CD4-positive, alpha-beta T cell treated with Interleukin-6 for 4 hours (primary cell): ENCODE data around the gene OR10D3.
"Not testable (repeated sequence)": the region's sequence is repeated elsewhere in the genome, so short reads cannot be mapped to it uniquely, and the experiment has no call there.

Experiments
- DNase-seq: peaks from one replicate; pipeline ENCODE4 v3.0.0-alpha.2; 2020; ENCODE audit warnings: mixed read lengths

Gene OR10D3

GRCh38 chr11:124183068-124183467 lies at the start of gene OR10D3:
TSS of gene OR10D3 (plus strand) at chr11:124183345. CDS start at chr11:124185270, 1,925 bp downstream.
- DNase-seq: no peak

- no peak for DNase-seq
Observed at GRCh38 chr11:124143034-124143433, 40.1 kb upstream of the OR10D3 start.

GRCh38 chr11:124147951-124148350 lies 35.2 kb upstream of the OR10D3 start:
- DNase-seq: no peak

GRCh38 chr11:124150684-124151083 lies 32.5 kb upstream of the OR10D3 start:
- DNase-seq: no peak

GRCh38 chr11:124152770-124153407 lies 30.3 kb upstream of the OR10D3 start:
- DNase-seq: no peak

GRCh38 chr11:124153821-124154220 lies 29.3 kb upstream of the OR10D3 start:
- DNase-seq: no peak

- DNase-seq: no peak
Observed at GRCh38 chr11:124159481-124159880, 23.7 kb upstream of the OR10D3 start.

GRCh38 chr11:124160986-124161385 lies 22.2 kb upstream of the OR10D3 start:
- no peak for DNase-seq

- no peak for DNase-seq
Observed at GRCh38 chr11:124167826-124168231, 15.3 kb upstream of the OR10D3 start.

- no peak for DNase-seq
Observed at GRCh38 chr11:124168796-124169195, 14.3 kb upstream of the OR10D3 start.

GRCh38 chr11:124170315-124170714 lies 12.8 kb upstream of the OR10D3 start:
- DNase-seq: not testable (repeated sequence)

- DNase-seq: no peak
Observed at GRCh38 chr11:124170801-124171586, 12.2 kb upstream of the OR10D3 start.

- no peak for DNase-seq
Observed at GRCh38 chr11:124172101-124172500, 11.0 kb upstream of the OR10D3 start.

GRCh38 chr11:124172599-124172998 lies 10.5 kb upstream of the OR10D3 start:
- DNase-seq: no peak

GRCh38 chr11:124174001-124174583 lies 9.1 kb upstream of the OR10D3 start:
- no peak for DNase-seq

GRCh38 chr11:124176925-124177715 lies 6.0 kb upstream of the OR10D3 start:
- DNase-seq: no peak

- DNase-seq: no peak
Observed at GRCh38 chr11:124179310-124179709, 3.8 kb upstream of the OR10D3 start.

- no peak for DNase-seq
Observed at GRCh38 chr11:124190298-124191139, 7.4 kb downstream of the OR10D3 start.

GRCh38 chr11:124193221-124194010 lies 10.3 kb downstream of the OR10D3 start:
- DNase-seq: no peak

GRCh38 chr11:124194293-124195188 lies 11.4 kb downstream of the OR10D3 start:
- no peak for DNase-seq
